Nephron progenitor cell (in vitro differentiated cells): ENCODE results near the gene COL25A1.

Source experiments
- DNase-seq: peaks from one replicate; pipeline ENCODE4 v3.0.0; 2021
- H3K27ac Mint-ChIP-seq: 2 replicates; pipeline ENCODE4 v1.8.0; 2021; ENCODE audit warnings: mild to moderate bottlenecking, moderate library complexity, mixed read lengths
- H3K27me3 Mint-ChIP-seq: 2 replicates; pipeline ENCODE4 v1.8.0; 2021; ENCODE audit warnings: mild to moderate bottlenecking, low read depth, mixed read lengths; ENCODE audit not compliant: poor library complexity
- H3K36me3 Mint-ChIP-seq: 2 replicates; pipeline ENCODE4 v1.8.0; 2021; ENCODE audit warnings: low read depth, mixed read lengths
- H3K4me1 Mint-ChIP-seq: 2 replicates; pipeline ENCODE4 v1.8.0; 2021; ENCODE audit warnings: mixed read lengths
- H3K4me3 Mint-ChIP-seq: 2 replicates; pipeline ENCODE4 v1.8.0; 2021; ENCODE audit warnings: mild to moderate bottlenecking, moderate library complexity, mixed read lengths
- H3K9me3 Mint-ChIP-seq: 2 replicates; pipeline ENCODE4 v1.8.0; 2021; ENCODE audit warnings: mild to moderate bottlenecking, moderate library complexity, mixed read lengths
- CTCF ChIP-seq: fragments of 200-600 bp; sonication (generic); IDR thresholded peaks from 2 replicates; pipeline ENCODE4 v1.5.0; 2021; ENCODE audit warnings: antibody characterized with exemption

Gene COL25A1

GRCh38 chr4:108821351-108821930 lies 481.0 kb downstream of the COL25A1 start:
- no peak for DNase-seq
- no peak for TF ChIP-seq CTCF
- no peaks in the 10 kb centered on the region for H3K4me1 Mint-ChIP-seq
- H3K27ac Mint-ChIP-seq = no peak overlapping the region
- H3K36me3 Mint-ChIP-seq = no peaks in the 10 kb centered on the region
- no peak overlapping the region for H3K4me3 Mint-ChIP-seq
- no peaks in the 10 kb centered on the region for H3K9me3 Mint-ChIP-seq
- H3K27me3 Mint-ChIP-seq = peaks cover 6% of the 10 kb centered on the region

- peaks cover 7% of the 10 kb centered on the region for H3K27me3 Mint-ChIP-seq
- no peaks in the 10 kb centered on the region for H3K9me3 Mint-ChIP-seq
- no peak for TF ChIP-seq CTCF
- no peaks in the 10 kb centered on the region for H3K4me1 Mint-ChIP-seq
- H3K27ac Mint-ChIP-seq = no peak overlapping the region
- no peak overlapping the region for H3K4me3 Mint-ChIP-seq
- DNase-seq = no peak
- no peaks in the 10 kb centered on the region for H3K36me3 Mint-ChIP-seq
Measured at GRCh38 chr4:108820492-108821350, 481.7 kb downstream of the COL25A1 start.

GRCh38 chr4:108814326-108814725 lies 488.1 kb downstream of the COL25A1 start:
- Mint-ChIP-seq H3K27ac (no peak overlapping the region), H3K36me3 (no peaks in the 10 kb centered on the region), H3K27me3 (peaks cover 7% of the 10 kb centered on the region), H3K4me1 (no peaks in the 10 kb centered on the region), H3K4me3 (no peak overlapping the region), H3K9me3 (no peaks in the 10 kb centered on the region)
- TF ChIP-seq CTCF = no peak
- DNase-seq = no peak

GRCh38 chr4:108813261-108813660 lies 489.2 kb downstream of the COL25A1 start:
- H3K27me3 Mint-ChIP-seq = peaks cover 7% of the 10 kb centered on the region
- no peak for TF ChIP-seq CTCF
- DNase-seq = no peak
- H3K36me3 Mint-ChIP-seq = no peaks in the 10 kb centered on the region
- no peaks in the 10 kb centered on the region for H3K9me3 Mint-ChIP-seq
- H3K27ac Mint-ChIP-seq = no peak overlapping the region
- H3K4me3 Mint-ChIP-seq = no peak overlapping the region
- no peaks in the 10 kb centered on the region for H3K4me1 Mint-ChIP-seq

GRCh38 chr4:108811486-108811885 lies 491.0 kb downstream of the COL25A1 start:
- no peak overlapping the region for H3K4me3 Mint-ChIP-seq
- H3K27me3 Mint-ChIP-seq = peaks cover 2% of the 10 kb centered on the region
- no peak for TF ChIP-seq CTCF
- DNase-seq = no peak
- H3K36me3 Mint-ChIP-seq = no peaks in the 10 kb centered on the region
- no peak overlapping the region for H3K27ac Mint-ChIP-seq
- H3K4me1 Mint-ChIP-seq = no peaks in the 10 kb centered on the region
- H3K9me3 Mint-ChIP-seq = no peaks in the 10 kb centered on the region
